DOHH2 (cell line): Measurements from ENCODE around the gene ADAMTS18.

Source experiments
- CTCF ChIP-seq: fragments of 200-600 bp; sonication (generic); IDR thresholded peaks from one replicate; pipeline ENCODE4 v1.5.1; 2014; ENCODE audit warnings: antibody characterized with exemption, mild to moderate bottlenecking, low read depth, low read length; ENCODE audit not compliant: poor library complexity, severe bottlenecking
- EZH2phosphoT487 ChIP-seq: fragments of 200-600 bp; sonication (generic); IDR thresholded peaks from 2 replicates; pipeline ENCODE4 v1.6.1; 2017; ENCODE audit warnings: borderline replicate concordance, mild to moderate bottlenecking, antibody characterized with exemption, low read length, moderate library complexity, mixed read lengths

GRCh38 chr16:77480681-77481315 is 46.0 kb upstream of the ADAMTS18 start:
- TF ChIP-seq CTCF (no peak), EZH2phosphoT487 (no peak)
